Loucy (cell line): ENCODE data around the gene TMEM259.

Source experiments
- CTCF ChIP-seq: fragments of 200-600 bp; sonication (generic); conservative IDR thresholded peaks from 2 replicates; pipeline ENCODE4 v1.5.1; 2014; ENCODE audit warnings: mild to moderate bottlenecking, antibody characterized with exemption, low read length
- EZH2phosphoT487 ChIP-seq: fragments of 200-600 bp; IDR thresholded peaks from 2 replicates; pipeline ENCODE4 v1.6.1; 2018; ENCODE audit warnings: antibody characterized with exemption, mild to moderate bottlenecking, moderate library complexity, borderline replicate concordance

- no peak for TF ChIP-seq CTCF
- no peak for TF ChIP-seq EZH2phosphoT487
Measured at GRCh38 chr19:988081-988480, 32.8 kb downstream of the TMEM259 start.
